Panc1 (cell line): ENCODE results near the gene WNK2. TPM values are rescaled to one million over a fixed set of nuclear protein-coding genes. Genes with fewer than 3 reads are reported as not detected.

ENCODE experiments used
- ATAC-seq: fragments of 200-7000 bp; cut with Tn5 transposase; 2 replicates; pipeline ENCODE4 v1.9.1; 2020; ENCODE audit warnings: mild to moderate bottlenecking, moderate library complexity
- BruUV-seq: library from RNA; stranded (reverse); fragments of 400-500 nt; replicated peaks from 2 replicates; lab custom pipeline; 2021; lab: Mats Ljungman, UMichigan
- CTCF ChIA-PET: fragments of 300-600 bp; sonication (Branson Sonifier 250); formaldehyde crosslinking; loops from one replicate; lab custom pipeline; 2022; ENCODE audit warnings: antibody characterized with exemption; lab: Charles Lee
- POLR2A ChIA-PET: fragments of 300-600 bp; sonication (Branson Sonifier 250); formaldehyde crosslinking; loops from one replicate; lab custom pipeline; 2022; ENCODE audit warnings: antibody characterized with exemption; lab: Charles Lee
- DNase-seq: peaks from one replicate; pipeline ENCODE4 v3.0.0-alpha.2; 2010; ENCODE audit warnings: low read depth, low spot score
- H3K27ac ChIP-seq: 2 replicates; pipeline ENCODE4 v1.5.1; 2011; ENCODE audit warnings: mild to moderate bottlenecking, low read length, inconsistent platforms
- H3K27me3 ChIP-seq: fragments of 200-500 bp; sonication (Bioruptor generic); 2 replicates; pipeline ENCODE4 v1.6.0; 2014; ENCODE audit warnings: low read length, inconsistent platforms; ENCODE audit not compliant: control insufficient read depth, insufficient read depth
- H3K36me3 ChIP-seq: fragments of 200-500 bp; sonication (Bioruptor generic); 2 replicates; pipeline ENCODE4 v1.5.1; 2014; ENCODE audit warnings: inconsistent platforms, mild to moderate bottlenecking, low read length, moderate library complexity; ENCODE audit not compliant: control insufficient read depth, insufficient read depth
- H3K4me1 ChIP-seq: 2 replicates; pipeline ENCODE4 v1.5.1; 2011; ENCODE audit warnings: inconsistent platforms, mild to moderate bottlenecking, low read length, moderate library complexity; ENCODE audit not compliant: control insufficient read depth, insufficient read depth
- H3K4me3 ChIP-seq, 2 experiments: 2 replicates each; pipeline ENCODE4 v1.5.1; 2011 to 2012; ENCODE audit warnings: low read depth in 2 of 2, low read length in 2 of 2, mild to moderate bottlenecking in 2 of 2, inconsistent platforms in 1 of 2, moderate library complexity in 1 of 2
- H3K9me3 ChIP-seq: fragments of 200-500 bp; sonication (Bioruptor generic); 2 replicates; pipeline ENCODE4 v1.5.1; 2014; ENCODE audit warnings: low read depth, mild to moderate bottlenecking, inconsistent platforms, low read length, moderate library complexity; ENCODE audit not compliant: control insufficient read depth, insufficient read depth
- CTCF ChIP-seq: fragments of 450-650 bp; IDR thresholded peaks from 2 replicates; pipeline ENCODE4 v1.5.1; 2017; ENCODE audit warnings: mild to moderate bottlenecking
- POLR2AphosphoS5 ChIP-seq: IDR thresholded peaks from 2 replicates; pipeline ENCODE4 v1.6.1; 2012; ENCODE audit warnings: mild to moderate bottlenecking, low read depth, low read length, moderate library complexity
- REST ChIP-seq, 2 experiments: IDR thresholded peaks; 2 replicates each; pipeline ENCODE4 v1.6.1; 2011 to 2012; ENCODE audit warnings: low read depth in 2 of 2, control low read depth in 1 of 2, low read length in 1 of 2, mild to moderate bottlenecking in 1 of 2, moderate library complexity in 1 of 2; ENCODE audit not compliant: insufficient read depth in 1 of 2
- SIN3A ChIP-seq: IDR thresholded peaks from 2 replicates; pipeline ENCODE4 v1.6.1; 2012; ENCODE audit warnings: low read depth, mild to moderate bottlenecking, low read length, moderate library complexity, borderline replicate concordance; ENCODE audit not compliant: insufficient read depth
- TCF7L2 ChIP-seq: IDR thresholded peaks from 2 replicates; pipeline ENCODE4 v1.6.1; 2011; ENCODE audit warnings: mild to moderate bottlenecking, low read depth, low read length, inconsistent platforms
- in situ Hi-C: cut with HindIII; loops from 2 replicates; pipeline ENCODE4 v1.10.0; 2016; ENCODE audit warnings: low sequenced_read_pairs, low pct_unique_long_range_greater_than_20kb
- intact Hi-C: fragments of 100-400 bp; cut with micrococcal nuclease; formaldehyde crosslinking; loops from one replicate; pipeline ENCODE4 v1.10.0; 2022; ENCODE audit not compliant: unreplicated experiment
- total RNA-seq: library from RNA; stranded (reverse); gene quantifications from one replicate; pipeline ENCODE4 v1.2.1, GENCODE V29; 2021; ENCODE audit not compliant: unreplicated experiment

WNK2 gene
- total RNA-seq, 1 experiment from 2014 or later, result 13.7 TPM

- ATAC-seq, result no peak
- no peak for TF ChIP-seq SIN3A
- TF ChIP-seq POLR2AphosphoS5, result no peak
- TF ChIP-seq REST (IDR thresholded peaks at IDR 0.05; ENCODE audit: insufficient read depth in 1 of 2, low read depth in 2 of 2, low read length in 1 of 2), result no peak
- no peak for TF ChIP-seq TCF7L2
- no peak for TF ChIP-seq CTCF
- in situ Hi-C loops (no loop called here), intact Hi-C loops (no loop called here)
- no peak for DNase-seq
- ChIA-PET POLR2A (interaction anchor here (0.6 kb wide), 1 partner anchor 53 kb away, joined by 4 read pairs; no protein-coding TSS in a partner anchor), CTCF (no interaction called here)
- Histone ChIP-seq H3K27me3 (no peaks in the 10 kb centered on the region), H3K9me3 (no peaks in the 10 kb centered on the region), H3K36me3 (no peaks in the 10 kb centered on the region), H3K4me1 (peaks cover 14% of the 10 kb centered on the region), H3K4me3 (no peak overlapping the region), H3K27ac (no peak overlapping the region)
- no TSS peak for BruUV-seq
Measured at GRCh38 chr9:93198117-93198837, 14.3 kb downstream of the WNK2 start.

GRCh38 chr9:93198838-93199625 is 15.1 kb downstream of the WNK2 start:
- ChIA-PET POLR2A (no interaction called here), CTCF (no interaction called here)
- peaks cover 14% of the 10 kb centered on the region for H3K4me1 ChIP-seq
- H3K36me3 ChIP-seq, result no peaks in the 10 kb centered on the region
- no peak for ATAC-seq
- BruUV-seq, result no TSS peak
- DNase-seq, result no peak
- no peak overlapping the region for H3K27ac ChIP-seq
- H3K4me3 ChIP-seq, result no peak overlapping the region
- no peaks in the 10 kb centered on the region for H3K9me3 ChIP-seq
- intact Hi-C loops, result no loop called here
- H3K27me3 ChIP-seq, result no peaks in the 10 kb centered on the region
- no peak for TF ChIP-seq CTCF
- no peak for TF ChIP-seq TCF7L2
- no peak for TF ChIP-seq SIN3A
- TF ChIP-seq POLR2AphosphoS5, result no peak
- TF ChIP-seq REST (IDR thresholded peaks at IDR 0.05; ENCODE audit: insufficient read depth in 1 of 2, low read depth in 2 of 2, low read length in 1 of 2), result no peak
- in situ Hi-C loops, result no loop called here
